Activated T-cell treated with anti-CD3 and anti-CD28 coated beads, Interleukin-2, amount 50 U/mL, for 24 hours (primary cell): ENCODE results near the gene PARVB.
A peak's percentile ranks its signal among the peaks of the same experiment; 100 is the strongest.

Source experiments
- DNase-seq: peaks from one replicate; pipeline ENCODE4 v3.0.0-alpha.2; 2020
- H3K27ac Mint-ChIP-seq: 2 replicates; pipeline ENCODE4 v1.8.0; 2020; ENCODE audit warnings: mild to moderate bottlenecking, mixed read lengths
- H3K27me3 Mint-ChIP-seq: 2 replicates; pipeline ENCODE4 v1.8.0; 2020; ENCODE audit warnings: mixed read lengths
- H3K36me3 Mint-ChIP-seq: 2 replicates; pipeline ENCODE4 v1.8.0; 2020; ENCODE audit warnings: low read depth, mixed read lengths
- H3K4me1 Mint-ChIP-seq: 2 replicates; pipeline ENCODE4 v1.8.0; 2020; ENCODE audit warnings: low read depth, mixed read lengths
- H3K4me3 Mint-ChIP-seq: 2 replicates; pipeline ENCODE4 v1.8.0; 2020; ENCODE audit warnings: mild to moderate bottlenecking, moderate library complexity, mixed read lengths
- H3K9me3 Mint-ChIP-seq: 2 replicates; pipeline ENCODE4 v1.8.0; 2020; ENCODE audit warnings: mixed read lengths

PARVB gene

DNA sequence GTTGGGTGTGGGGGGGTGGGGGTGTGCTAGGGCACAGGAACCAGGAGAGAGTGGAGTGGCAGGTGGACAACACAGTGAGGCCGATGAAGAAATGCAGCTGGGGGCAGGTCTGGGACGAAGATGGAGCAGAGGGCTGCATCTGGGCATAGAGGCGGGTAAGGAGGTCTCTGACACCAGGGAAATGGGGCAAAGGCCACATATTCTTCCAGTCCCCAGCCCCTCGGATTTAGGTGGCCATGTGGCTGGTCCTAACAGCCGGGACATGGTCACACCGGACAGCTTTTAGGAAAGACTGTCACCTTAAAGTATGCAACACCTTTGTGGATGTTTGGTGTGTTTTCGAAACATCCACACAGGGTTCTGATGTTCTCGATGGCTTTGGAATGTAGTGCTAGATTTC, 151.6 kb downstream of the PARVB start:
- no peaks in the 10 kb centered on the region for H3K9me3 Mint-ChIP-seq
- no peak overlapping the region for H3K4me3 Mint-ChIP-seq
- H3K36me3 Mint-ChIP-seq = no peaks in the 10 kb centered on the region
- H3K27me3 Mint-ChIP-seq = no peaks in the 10 kb centered on the region
- peaks cover 10% of the 10 kb centered on the region for H3K4me1 Mint-ChIP-seq
- DNase-seq = no peak
- no peak overlapping the region for H3K27ac Mint-ChIP-seq

GRCh38 chr22:44179196-44179988, 155.3 kb downstream of the PARVB start:
- Mint-ChIP-seq H3K27ac (no peak overlapping the region), H3K9me3 (no peaks in the 10 kb centered on the region), H3K27me3 (no peaks in the 10 kb centered on the region)

DNA sequence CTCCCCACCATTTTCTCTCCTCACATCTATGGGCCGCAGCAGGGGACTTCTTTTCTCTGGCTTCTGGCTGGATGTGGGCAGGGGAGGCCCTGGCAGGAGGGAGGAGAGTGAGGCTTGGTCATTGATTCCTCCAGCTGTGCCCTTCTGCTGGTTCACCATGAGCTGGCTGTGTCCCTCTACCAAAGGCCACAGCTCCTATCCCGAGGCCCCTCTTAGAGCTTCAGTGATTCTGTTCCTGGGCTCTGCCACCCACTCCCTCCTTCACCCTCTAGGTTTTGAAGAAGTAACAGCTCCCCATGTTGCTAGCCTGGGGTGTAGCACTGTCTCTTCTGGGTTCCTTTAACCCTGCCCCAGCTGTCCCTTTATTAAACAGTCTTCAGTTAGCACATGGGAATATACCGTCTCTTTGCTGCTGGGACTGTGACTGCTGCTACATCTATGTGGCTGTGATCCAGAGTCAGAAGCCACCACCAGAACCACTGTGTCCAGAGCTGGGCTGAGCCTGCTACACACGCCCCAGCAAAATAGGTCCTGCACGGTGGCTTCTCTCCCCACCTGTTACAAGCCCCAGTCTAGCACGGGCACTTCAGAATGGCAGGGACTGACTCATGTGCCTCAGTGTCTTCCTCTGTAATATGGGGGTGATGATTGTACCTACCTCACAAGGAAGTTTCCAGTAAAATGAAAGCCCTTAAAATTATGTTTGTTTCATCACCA, 156.0 kb downstream of the PARVB start:
- Mint-ChIP-seq H3K4me1 (peaks cover 33% of the 10 kb centered on the region), H3K4me3 (peak overlapping the region; percentile 90), H3K36me3 (peaks cover 28% of the 10 kb centered on the region), H3K27ac (peak overlapping the region; percentile 96), H3K27me3 (no peaks in the 10 kb centered on the region), H3K9me3 (no peaks in the 10 kb centered on the region)
- DNase-seq = no peak

More at GRCh38 chr22:44179196-44179988, 155.3 kb downstream of the PARVB start:
- peaks cover 26% of the 10 kb centered on the region for H3K4me1 Mint-ChIP-seq
- no peak overlapping the region for H3K4me3 Mint-ChIP-seq
- DNase-seq = no peak
- H3K36me3 Mint-ChIP-seq = peaks cover 20% of the 10 kb centered on the region

GRCh38 chr22:44180706-44181032, 156.6 kb downstream of the PARVB start, which contains the start of gene PARVG:
Gene PARVG, plus strand, starts transcription at chr22:44180925. Its CDS starts 2,405 bp downstream, at chr22:44183330.
- Mint-ChIP-seq H3K36me3 (peaks cover 33% of the 10 kb centered on the region), H3K27ac (peak within 1 kb of the TSS; percentile 96), H3K4me1 (peaks cover 33% of the 10 kb centered on the region), H3K4me3 (peak within 1 kb of the TSS; percentile 90), H3K27me3 (no peaks in the 10 kb centered on the region), H3K9me3 (no peaks in the 10 kb centered on the region)
- DNase-seq = no peak

DNA sequence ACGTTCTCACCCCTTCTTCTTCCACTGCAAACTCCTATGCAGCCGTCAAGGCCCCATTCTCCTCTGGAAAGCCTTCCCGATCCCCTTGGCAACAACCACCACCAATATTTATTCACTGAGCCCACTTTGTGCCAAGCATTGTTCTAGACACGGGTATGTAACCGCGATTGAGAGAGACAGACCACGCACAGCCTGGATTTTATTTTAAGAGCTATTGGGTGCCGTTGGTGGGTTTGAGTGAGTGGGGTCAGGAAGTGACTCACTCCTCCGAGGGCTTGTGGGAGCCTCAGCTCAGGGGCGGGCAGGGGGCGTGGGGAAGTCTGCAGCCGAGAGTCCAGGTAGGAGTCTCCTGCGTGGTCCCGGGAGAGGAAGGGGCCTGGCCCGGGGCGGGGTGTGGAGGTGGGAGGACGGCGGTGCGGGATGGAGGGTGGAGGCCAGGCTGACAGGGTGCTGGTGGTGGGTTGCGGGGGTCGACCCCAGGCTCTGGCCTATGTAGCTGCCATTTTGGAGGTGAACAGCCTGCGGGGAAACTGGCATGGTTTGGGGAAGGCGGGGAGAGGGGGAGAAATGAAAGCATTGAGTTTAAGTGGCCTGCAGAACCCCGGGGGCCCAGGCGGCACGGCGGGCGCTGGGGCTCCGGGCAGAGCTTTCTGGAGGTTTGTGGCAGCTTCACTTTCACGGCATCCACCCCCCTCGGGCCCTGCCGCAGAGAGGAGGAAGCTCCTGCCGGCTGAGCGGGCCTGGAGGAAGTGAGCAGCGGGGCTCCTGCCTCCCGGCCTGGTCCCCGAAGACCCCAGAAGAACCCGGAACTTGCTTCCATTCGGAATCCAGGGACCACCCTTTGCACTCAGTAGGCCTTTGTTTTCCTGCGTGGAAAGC, 157.2 kb downstream of the PARVB start:
- peak overlapping the region; percentile 96 for H3K27ac Mint-ChIP-seq
- H3K4me1 Mint-ChIP-seq = peaks cover 33% of the 10 kb centered on the region
- peak overlapping the region; percentile 90 for H3K4me3 Mint-ChIP-seq
- H3K36me3 Mint-ChIP-seq = peaks cover 35% of the 10 kb centered on the region
- H3K27me3 Mint-ChIP-seq = no peaks in the 10 kb centered on the region
- peak; percentile 75 for DNase-seq
- H3K9me3 Mint-ChIP-seq = no peaks in the 10 kb centered on the region

DNA sequence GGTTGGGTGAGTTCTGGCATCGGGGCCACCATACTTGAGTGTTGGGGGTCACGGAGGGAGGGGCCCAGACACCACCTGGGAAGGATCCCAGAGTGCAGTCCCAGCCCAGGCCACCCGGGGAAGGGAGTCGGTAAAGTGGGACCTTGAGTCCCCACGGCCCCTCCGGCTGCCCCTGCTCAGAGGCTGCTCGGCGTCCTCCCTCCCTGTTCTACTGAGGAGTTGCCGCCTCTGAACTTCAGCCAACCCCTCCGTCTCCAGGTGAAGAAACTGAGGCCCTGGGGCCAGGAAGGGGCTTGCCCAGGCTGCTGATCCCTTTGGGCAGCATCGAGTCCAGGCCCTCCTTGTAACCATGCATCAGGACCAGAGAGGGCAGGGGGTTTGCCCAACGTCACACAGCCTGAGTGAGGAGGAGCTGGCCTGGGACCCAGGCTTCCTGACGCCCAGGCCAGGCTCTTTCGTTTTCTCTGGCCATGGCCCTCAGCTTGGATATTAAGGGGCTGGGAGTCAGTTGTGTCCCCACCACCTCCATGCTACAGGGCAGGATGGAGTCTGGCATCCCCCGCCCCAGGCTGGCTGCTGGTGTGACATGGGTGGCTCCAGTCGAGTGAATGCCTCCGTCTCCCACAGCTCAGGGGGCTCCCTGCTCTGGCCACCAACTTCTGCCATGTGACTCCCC, 157.9 kb downstream of the PARVB start:
- Mint-ChIP-seq H3K9me3 (no peaks in the 10 kb centered on the region), H3K36me3 (peaks cover 37% of the 10 kb centered on the region), H3K4me1 (peaks cover 33% of the 10 kb centered on the region), H3K27ac (peak overlapping the region; percentile 96), H3K27me3 (no peaks in the 10 kb centered on the region), H3K4me3 (peak overlapping the region; percentile 90)
- no peak for DNase-seq

- peak overlapping the region; percentile 90 for H3K4me3 Mint-ChIP-seq
- H3K4me1 Mint-ChIP-seq = peaks cover 33% of the 10 kb centered on the region
- peak overlapping the region; percentile 96 for H3K27ac Mint-ChIP-seq
- DNase-seq = peak; percentile 66
- no peaks in the 10 kb centered on the region for H3K27me3 Mint-ChIP-seq
- no peaks in the 10 kb centered on the region for H3K9me3 Mint-ChIP-seq
- peaks cover 37% of the 10 kb centered on the region for H3K36me3 Mint-ChIP-seq
Measured at GRCh38 chr22:44182588-44183286, 158.6 kb downstream of the PARVB start.

DNA sequence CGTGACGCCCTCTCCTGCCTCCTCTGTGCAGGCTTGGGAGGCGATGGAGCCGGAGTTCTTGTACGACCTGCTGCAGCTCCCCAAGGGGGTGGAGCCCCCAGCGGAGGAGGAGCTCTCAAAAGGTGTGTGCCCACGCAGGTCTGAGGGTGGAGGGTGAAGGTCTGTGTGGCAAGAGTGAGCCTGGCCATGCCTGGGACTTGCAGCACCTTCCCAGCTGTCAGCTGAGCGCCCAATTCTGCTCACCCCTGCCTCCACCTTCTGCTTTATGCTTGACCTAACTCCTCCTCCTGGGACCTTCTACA, 159.1 kb downstream of the PARVB start:
- Mint-ChIP-seq H3K27me3 (no peaks in the 10 kb centered on the region), H3K4me1 (peaks cover 33% of the 10 kb centered on the region), H3K36me3 (peaks cover 37% of the 10 kb centered on the region), H3K9me3 (no peaks in the 10 kb centered on the region), H3K4me3 (peak overlapping the region; percentile 90), H3K27ac (peak overlapping the region; percentile 96)
- DNase-seq = no peak

GRCh38 chr22:44184006-44184405, 159.9 kb downstream of the PARVB start:
- Mint-ChIP-seq H3K9me3 (no peaks in the 10 kb centered on the region), H3K36me3 (peaks cover 37% of the 10 kb centered on the region), H3K27me3 (no peaks in the 10 kb centered on the region), H3K4me1 (peaks cover 33% of the 10 kb centered on the region), H3K4me3 (no peak overlapping the region), H3K27ac (peak overlapping the region; percentile 50)
- no peak for DNase-seq

DNA sequence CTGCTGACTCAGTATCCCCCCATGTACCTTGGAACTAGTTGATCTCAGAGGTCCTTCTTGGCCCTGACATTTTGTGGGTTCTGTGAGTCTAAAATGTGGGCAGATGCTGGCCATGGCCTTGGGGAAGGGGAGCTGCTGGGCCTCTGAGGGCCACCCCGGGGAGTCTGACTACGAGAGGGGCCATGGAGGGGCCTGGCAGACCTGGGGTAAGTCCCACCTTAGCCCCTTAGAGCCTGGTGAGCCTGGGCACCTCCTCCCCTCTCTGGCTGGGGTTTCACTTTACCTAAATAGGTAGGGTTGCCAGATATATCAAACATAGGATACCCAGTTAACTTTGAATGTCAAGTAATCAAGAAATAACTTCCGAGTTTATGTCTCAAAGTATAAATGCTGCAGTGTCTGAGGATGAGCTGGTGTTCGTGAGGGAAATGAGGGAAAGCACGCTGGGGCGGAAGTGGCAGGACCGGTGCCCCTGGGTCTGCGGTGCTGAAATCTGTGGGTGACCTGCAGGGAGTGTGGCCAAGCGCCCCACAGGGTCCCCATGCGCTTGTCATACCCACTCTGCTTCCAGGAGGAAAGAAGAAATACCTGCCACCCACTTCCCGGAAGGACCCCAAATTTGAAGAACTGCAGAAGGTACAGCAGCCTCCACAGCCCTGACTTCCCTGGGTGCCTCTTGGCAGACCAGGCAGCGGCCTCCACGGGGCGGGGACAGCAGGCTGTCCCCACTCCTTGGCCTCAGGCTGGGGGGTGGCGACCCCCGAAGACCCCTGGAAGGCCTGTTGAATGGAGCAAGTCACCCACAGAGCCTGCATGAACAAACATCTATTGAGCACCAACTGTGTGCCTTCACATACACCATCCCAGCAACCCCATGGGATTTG, 161.4 kb downstream of the PARVB start:
- no peaks in the 10 kb centered on the region for H3K9me3 Mint-ChIP-seq
- peaks cover 31% of the 10 kb centered on the region for H3K4me1 Mint-ChIP-seq
- H3K4me3 Mint-ChIP-seq = no peak overlapping the region
- no peaks in the 10 kb centered on the region for H3K27me3 Mint-ChIP-seq
- no peak for DNase-seq
- peaks cover 37% of the 10 kb centered on the region for H3K36me3 Mint-ChIP-seq
- H3K27ac Mint-ChIP-seq = peak overlapping the region; percentile 44

GRCh38 chr22:44186121-44186510, 162.0 kb downstream of the PARVB start:
- Mint-ChIP-seq H3K36me3 (peaks cover 35% of the 10 kb centered on the region), H3K4me3 (no peak overlapping the region), H3K9me3 (no peaks in the 10 kb centered on the region)

DNA sequence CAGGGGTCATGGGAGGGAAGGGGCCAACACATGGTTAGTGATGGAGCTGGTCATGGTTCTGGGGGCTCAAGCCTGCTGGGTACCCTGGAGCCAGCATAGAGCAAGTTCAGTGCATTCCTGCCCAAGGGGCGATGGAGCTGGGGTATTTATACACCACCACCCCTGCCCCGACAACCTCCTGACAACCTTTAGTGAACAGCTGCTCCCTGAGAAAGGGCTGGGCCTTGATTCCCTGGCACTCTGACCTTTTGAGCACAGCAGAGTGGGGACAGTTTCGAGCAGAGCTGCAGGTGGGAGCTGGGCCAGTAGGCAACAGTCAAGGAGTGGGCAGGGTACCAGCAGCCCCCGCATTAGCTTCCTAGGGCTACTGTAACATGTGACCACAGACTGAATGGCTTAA, 162.6 kb downstream of the PARVB start:
- Mint-ChIP-seq H3K27me3 (no peaks in the 10 kb centered on the region), H3K4me1 (peaks cover 36% of the 10 kb centered on the region), H3K27ac (no peak overlapping the region), H3K9me3 (no peaks in the 10 kb centered on the region), H3K36me3 (peaks cover 35% of the 10 kb centered on the region), H3K4me3 (no peak overlapping the region)
- DNase-seq = no peak

More at GRCh38 chr22:44186121-44186510, 162.0 kb downstream of the PARVB start:
- peaks cover 30% of the 10 kb centered on the region for H3K4me1 Mint-ChIP-seq
- no peak overlapping the region for H3K27ac Mint-ChIP-seq
- H3K27me3 Mint-ChIP-seq = no peaks in the 10 kb centered on the region
- DNase-seq = no peak

GRCh38 chr22:44187652-44188230, 163.6 kb downstream of the PARVB start:
- Mint-ChIP-seq H3K4me3 (no peak overlapping the region), H3K27me3 (no peaks in the 10 kb centered on the region), H3K9me3 (no peaks in the 10 kb centered on the region), H3K27ac (no peak overlapping the region), H3K36me3 (peaks cover 32% of the 10 kb centered on the region), H3K4me1 (peaks cover 36% of the 10 kb centered on the region)
- no peak for DNase-seq
